ENCODE results near the gene GABRA5.

DNA sequence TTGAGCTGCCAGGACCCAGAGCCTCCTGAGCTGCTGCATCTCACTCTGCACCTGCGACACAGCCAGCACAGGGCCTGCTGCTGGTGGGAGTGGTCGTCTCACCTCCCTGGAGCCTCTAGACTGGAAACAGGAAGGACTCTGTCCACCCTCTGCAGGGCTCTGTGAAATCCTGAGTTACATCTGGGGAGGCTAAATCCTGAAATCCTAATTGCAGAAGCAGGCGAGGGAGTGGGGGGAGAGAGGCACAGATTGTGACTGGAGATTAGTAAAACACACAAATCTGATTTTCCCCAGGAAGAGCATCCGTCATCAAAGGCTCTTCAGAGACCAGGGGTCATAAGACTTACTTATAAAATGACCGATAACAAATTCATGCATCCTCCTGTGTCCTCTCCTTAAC lies 72.5 kb downstream of the GABRA5 start:
- TF ChIP-seq CTCF (conservative IDR thresholded peaks at IDR 0.05 in 1 of 2, IDR thresholded peaks at IDR 0.05 in 1 of 2; ENCODE audit: extremely low read depth in 1 of 2, insufficient read depth in 1 of 2, low read depth in 1 of 2, low read length in 2 of 2) (no peak), EZH2 (IDR thresholded peaks at IDR 0.05; ENCODE audit: borderline replicate concordance, low read length) (no peak)

Data from mammary epithelial cell (primary cell).